ENCODE results near the gene SERTM1.

DNA sequence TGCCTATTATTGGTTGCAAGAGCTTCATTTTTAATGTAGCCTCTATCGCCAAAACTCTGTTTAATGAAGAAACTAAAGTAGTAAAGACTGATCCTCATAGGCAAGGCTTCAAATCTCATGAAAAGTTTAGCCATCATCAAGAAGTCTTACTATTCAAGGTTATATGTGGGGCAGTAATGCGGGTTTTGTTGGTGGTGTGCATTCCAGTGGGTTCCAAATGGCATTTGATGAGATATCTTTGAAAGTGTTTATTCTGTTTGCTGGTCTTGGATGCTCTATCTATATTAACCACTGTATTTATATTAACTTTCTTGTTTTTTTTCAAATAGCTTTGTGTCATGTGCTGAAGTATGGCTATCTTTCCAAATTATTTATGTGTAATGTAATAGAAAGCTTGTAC lies 72.2 kb downstream of the SERTM1 start:
- TF ChIP-seq POLR2A (IDR thresholded peaks at IDR 0.05) = no peak
- TF ChIP-seq CTCF (IDR thresholded peaks at IDR 0.05) = no peak
